ENCODE measurements around the gene ATF3.

The ATF3 gene

GRCh38 chr1:212608959-212609700 lies 569 bp downstream of the ATF3 start:
- DNase-seq (ENCODE audit: low spot score), result peak; percentile 79

DNA sequence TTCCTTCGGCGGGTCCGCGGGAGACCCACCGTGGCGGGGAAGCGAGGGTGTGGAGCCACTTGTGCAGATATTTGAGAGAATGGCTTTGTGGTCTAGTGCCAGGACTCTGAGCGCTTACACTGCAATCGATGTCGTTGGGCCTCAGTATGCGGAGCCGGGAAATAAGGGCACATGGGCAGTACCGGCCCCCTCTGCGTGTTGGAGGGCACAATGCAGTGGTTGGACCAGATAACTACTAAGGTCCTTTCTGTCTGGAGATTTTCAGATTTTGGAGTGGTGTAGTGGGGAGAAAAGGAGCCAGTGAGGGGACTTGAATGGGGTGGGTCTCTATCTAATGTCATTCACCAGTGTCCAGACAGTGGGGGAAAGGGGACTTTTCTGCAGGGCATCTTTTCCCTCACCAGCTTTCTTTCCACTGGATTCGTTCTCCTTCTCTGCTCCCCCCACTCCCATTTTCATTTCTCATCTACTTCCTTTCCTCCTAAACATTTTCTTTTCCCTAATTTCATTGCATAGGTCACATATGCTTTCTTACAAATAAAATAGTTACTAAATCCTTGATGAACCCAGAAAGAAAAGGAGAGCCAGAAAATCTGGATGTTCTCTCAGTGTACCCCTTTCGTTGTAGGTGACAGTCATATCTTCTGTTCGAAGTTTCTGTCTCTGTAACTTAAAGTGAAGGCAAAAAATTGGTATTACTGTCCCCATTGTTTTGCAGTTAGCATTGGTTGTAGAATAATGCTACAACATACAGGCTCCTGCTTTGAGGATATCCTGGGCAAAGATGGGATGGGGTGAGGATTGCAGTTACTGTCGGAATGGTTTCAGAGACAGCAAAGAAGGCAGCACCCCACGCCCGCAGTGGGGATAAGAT lies 1.4 kb downstream of the ATF3 start:
- DNase-seq (ENCODE audit: low spot score), result no peak

DNA sequence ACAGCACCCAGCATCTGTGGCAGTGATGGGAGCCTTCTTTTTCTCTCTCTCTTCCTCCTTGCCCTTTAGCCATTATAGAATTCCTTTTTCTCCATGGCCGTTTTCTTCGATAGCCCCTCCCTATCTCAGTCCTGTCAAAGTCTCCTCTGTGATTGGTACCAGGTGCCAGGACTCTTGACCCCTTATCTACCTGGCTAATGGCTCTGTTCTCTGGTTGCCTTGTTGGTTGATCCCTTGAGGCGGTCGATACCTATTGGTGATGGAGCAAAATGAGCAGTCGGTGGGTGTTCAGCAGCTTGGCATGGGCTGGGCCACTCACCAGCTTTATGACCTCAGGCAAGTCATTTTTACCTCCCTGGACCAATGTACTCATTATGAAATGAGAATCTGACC lies 2.0 kb downstream of the ATF3 start:
- DNase-seq (ENCODE audit: low spot score), result no peak

DNA sequence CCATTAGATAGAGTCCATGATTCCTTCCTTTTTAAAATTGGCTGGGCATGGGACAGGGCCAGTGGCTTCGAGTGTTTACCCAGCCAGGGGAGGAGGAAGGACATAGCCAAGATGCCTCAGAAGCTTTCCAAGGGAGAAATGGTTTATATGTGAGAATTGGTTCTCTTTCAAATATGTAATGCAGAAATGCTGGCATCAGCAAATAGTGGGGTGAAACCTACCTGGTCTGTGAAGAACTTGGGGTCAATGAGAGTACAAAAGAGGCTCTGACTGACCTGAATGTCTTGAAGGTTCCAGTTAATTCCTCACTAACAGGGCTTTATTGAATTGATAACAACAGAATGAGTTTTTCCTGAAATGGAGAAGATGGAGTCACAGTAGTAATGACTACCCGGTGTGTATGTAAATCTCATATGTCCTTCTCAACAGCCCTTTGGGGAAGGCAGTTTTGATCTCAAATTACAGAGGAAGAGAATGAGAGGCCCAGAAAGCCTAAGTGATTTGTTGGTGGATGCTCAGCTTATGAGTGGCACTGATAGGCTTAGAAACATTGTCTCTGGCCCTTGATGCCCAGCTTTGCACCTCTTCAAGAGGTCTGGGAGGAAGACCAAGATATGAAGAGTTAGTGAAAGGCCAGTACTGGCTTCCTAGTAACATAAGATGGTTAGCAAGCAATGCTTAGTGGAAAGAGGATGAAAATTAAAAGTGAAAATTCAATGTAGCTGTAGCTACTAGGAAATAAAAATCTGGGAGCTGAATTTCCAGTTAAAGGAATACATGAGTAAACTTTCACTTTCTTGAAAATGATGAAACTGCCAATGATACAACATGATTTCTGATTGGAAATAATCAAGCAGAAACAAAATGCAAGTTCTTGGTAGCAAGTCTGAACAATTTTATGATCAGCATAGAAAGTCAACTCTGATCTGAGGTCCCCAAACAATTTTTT lies 2.7 kb downstream of the ATF3 start:
- no peak for DNase-seq (ENCODE audit: low spot score)

DNA sequence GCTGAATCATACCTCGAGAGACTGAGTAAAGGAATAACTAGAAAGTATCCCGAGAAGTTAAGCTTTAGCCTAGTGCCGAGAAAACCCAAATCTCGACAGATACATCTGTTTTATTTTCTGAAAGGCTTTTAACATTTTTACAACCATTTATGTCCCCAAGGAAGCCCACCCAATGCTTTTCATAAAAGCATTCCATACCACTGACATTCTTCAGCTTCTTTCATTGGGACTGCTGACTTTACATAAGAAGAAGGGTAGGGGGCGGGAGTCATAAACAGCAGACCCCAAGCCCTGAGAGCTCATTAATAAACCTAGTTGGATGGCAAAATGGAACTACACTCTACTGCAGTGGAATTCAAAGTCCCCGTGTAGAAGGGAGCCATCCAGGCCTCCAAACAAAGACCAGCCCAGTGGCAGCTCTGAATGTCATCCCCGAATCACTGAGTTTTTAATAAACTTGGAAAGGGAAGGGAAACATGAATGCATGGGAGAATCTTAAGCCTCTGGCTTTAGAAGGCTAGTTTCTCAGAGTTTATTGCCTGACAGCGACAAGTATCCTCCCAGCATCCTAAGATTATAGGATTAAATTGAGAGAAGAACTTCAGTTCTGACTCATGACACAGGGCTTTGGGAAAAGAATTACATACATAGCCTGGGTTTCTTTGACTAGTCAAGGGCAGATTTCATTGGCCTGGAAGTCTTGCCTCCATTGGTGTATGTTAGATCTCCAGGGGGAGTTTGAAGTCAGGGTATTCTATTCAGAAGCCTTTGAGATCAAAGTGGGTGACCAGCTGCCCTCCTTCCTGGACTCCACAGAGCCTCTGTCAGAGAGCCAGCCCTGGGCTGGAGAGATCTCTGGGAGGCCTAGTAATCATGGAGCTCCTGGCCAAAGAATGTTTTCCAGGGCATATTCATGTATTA lies 3.7 kb downstream of the ATF3 start:
- DNase-seq (ENCODE audit: low spot score), result no peak

- no peak for DNase-seq (ENCODE audit: low spot score)
These were observed 5.1 kb downstream of the ATF3 start for GRCh38 chr1:212613440-212614335.

GRCh38 chr1:212614453-212615200 lies 6.1 kb downstream of the ATF3 start:
- no peak for DNase-seq (ENCODE audit: low spot score)

- no peak for DNase-seq (ENCODE audit: low spot score)
These were observed 6.6 kb downstream of the ATF3 start for GRCh38 chr1:212615201-212615470.

DNA sequence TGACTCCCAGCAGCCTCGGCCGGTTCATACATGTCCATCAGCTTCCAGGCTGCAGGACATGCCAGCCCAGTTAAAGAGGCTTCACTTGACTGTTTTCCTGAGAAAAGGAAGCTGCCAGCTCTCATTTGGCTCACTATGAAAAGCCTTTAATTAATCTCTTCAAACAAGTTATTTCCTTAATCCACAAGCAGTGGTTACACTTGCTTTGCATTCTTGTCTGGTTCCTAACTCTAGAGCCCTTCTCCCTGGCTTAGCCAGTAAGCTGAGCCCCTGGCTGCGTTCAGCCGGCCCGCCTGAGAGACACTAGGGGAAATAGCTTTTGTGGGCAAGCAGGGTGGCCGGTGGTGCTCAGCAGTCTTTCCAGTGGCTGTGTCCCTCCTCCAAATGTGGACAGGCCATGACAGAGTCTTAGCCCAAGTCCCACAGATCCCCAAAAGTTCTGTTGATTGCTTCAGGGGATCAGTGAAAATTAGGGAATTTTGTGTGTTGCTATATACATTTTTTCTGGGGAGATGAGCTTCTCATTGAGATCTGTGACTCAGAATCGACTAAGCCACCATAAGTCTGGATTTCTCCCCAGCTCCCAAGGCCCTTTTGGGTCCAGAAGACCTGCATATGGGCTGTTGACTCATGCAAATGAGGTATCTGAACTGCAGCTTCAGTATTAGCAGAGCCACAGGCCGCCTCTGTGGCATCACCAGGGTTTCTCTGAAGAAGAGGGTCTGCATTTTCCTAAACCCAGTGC lies 10.1 kb downstream of the ATF3 start:
- DNase-seq (ENCODE audit: low spot score), result no peak

DNA sequence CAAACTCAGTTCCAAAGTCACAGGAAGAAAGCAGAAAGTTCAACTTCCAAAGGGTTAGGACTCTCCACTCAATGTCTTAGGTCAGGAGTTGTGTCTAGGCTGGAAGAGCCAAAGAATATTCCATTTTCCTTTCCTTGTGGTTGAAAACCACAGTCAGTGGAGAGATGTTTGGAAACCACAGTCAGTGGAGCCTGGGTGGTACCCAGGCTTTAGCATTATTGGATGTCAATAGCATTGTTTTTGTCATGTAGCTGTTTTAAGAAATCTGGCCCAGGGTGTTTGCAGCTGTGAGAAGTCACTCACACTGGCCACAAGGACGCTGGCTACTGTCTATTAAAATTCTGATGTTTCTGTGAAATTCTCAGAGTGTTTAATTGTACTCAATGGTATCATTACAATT lies 11.7 kb downstream of the ATF3 start:
- no peak for DNase-seq (ENCODE audit: low spot score)

DNA sequence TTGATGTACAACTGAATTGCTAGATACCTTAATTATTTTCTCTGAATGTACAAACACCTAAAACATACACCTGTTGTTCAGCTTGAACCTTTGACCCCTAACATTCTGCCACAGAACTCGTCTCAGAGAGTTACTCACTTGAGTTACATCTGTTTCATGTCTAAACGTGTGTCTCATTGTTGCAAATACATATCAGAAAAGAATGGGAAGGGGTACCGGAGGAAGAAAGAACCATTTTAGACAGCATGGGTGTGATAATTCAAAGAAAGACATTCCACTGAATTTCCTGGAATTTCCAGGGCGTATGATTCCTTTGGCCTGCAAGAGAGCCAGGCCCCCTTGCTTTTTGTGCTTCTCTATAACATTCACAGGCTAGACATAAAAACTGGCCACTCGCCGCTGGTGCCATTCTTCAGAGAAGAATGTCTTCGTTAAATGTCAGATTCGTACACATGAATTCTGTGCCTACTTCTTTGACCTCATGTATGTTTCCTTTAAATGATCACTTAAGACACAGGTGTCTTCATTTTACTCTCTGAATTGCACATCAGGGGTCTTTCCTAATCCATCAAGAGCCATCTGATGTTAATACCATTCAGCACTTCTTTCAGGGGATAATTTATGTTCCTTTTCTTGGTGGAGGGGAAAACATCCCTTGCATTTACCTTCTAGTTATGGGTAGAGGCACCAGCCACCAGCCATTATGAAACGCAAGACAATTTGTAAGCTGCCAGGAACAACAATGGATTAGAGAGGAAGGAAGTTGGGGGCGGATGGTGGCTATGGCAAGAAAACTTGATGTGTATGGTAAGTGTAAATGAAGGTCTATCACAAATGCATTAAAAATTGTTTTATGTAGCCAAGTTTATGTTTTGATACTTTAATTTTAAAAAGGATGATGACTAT lies 12.7 kb downstream of the ATF3 start:
- DNase-seq (ENCODE audit: low spot score), result no peak

- no peak for DNase-seq (ENCODE audit: low spot score)
These were observed 13.4 kb downstream of the ATF3 start for GRCh38 chr1:212621949-212622305.

- DNase-seq (ENCODE audit: low spot score), result no peak
These were observed 13.9 kb downstream of the ATF3 start for GRCh38 chr1:212622467-212622866.

DNA sequence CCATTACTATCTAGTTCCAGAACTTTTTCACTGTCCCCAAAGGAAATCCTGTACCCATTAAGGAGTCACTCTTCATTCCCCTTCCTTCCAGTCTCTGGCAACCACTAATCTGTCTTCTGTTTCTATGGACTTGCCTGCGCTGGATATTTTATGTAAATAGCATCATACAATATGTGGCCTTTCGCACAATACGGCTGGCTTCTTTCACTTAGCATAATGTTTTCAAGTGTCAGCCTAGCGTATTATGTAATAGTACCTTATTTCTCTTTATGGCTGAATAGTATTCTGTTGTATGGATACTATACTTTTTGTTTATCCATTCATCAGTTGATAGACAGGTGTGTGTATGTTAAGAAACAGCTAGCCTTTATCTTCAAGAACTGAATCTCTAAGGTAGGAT lies 14.3 kb downstream of the ATF3 start:
- no peak for DNase-seq (ENCODE audit: low spot score)

DNA sequence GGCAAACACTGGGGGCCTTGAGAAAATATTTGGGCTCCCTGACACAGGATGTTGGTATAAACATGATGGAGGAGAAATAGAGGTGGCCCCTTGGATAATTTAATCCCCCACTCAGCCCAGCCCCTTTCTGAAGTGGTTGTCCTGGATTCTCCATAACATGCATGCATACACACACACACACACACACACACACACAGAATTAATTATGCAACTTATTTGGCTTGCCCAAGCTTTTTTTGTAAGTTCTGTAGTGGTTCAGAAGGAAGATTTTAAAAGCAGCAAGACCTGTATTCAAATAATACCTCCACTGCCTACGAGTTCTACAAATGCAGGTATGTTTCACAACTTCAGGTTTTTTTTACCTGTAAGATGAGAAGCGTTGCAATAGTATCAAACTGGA lies 15.0 kb downstream of the ATF3 start:
- no peak for DNase-seq (ENCODE audit: low spot score)

DNA sequence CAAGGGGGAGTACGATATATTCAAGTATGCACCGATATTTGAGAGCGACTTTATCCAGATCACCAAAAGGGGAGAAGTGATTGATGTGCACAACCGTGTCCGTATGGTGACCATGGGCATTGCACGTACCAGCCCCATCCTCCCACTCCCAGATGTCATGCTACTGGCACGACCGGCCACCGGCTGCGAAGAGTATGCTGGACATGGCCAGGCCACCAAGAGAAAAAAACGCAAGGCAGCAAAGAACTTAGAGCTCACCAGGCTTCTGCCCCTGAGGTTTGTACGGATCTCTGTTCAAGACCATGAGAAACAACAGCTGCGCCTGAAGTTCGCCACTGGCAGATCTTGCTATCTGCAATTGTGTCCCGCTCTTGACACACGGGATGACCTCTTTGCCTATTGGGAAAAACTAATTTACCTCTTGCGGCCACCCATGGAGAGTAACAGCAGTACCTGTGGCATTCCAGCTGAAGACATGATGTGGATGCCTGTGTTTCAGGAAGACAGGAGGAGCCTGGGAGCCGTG lies 16.5 kb downstream of the ATF3 start:
- no peak for DNase-seq (ENCODE audit: low spot score)

DNA sequence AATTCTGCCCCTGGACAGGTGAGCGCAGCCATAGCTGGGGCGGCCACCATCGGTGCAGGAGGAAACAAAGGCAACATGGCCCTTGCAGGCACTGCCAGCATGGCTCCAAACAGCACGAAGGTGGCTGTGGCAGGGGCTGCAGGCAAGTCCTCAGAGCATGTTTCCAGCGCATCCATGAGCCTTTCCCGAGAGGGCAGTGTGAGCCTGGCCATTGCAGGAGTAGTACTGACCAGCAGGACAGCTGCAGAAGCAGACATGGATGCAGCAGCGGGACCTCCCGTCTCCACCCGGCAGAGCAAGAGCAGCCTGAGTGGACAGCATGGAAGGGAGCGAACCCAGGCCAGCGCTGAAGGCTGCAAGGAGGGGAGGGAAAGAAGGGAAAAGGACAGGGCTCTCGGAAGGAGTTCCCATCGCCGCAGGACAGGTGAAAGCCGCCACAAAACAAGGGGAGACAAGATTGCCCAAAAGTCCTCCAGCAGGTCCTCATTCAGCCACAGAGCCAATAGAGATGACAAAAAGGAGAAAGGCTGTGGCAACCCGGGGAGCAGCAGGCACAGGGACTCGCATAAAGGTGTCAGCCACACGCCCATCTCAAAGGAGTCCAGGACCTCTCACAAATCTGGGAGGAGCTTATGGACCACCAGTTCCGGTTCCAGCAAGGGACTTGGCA lies 17.4 kb downstream of the ATF3 start:
- no peak for DNase-seq (ENCODE audit: low spot score)
